Esophagus squamous epithelium (tissue), 4 donors: ENCODE results near the gene EOGT.

ENCODE experiments used
- POLR2A ChIP-seq, 4 donors: fragments of 450-650 bp; IDR thresholded peaks; one replicate each; pipeline ENCODE4 v1.6.1; 2017; ENCODE audit warnings: antibody characterized with exemption in 4 of 4, mild to moderate bottlenecking in 4 of 4, moderate library complexity in 3 of 4
- TF ChIP-seq, protein P1 (sequence below), 6 experiments: fragments of 450-650 bp in 4 of 6; fragments of 200-600 bp in 2 of 6; sonication (generic) in 2 of 6; IDR thresholded peaks; one replicate each; pipeline ENCODE4 v1.5.1; 2016 to 2019; ENCODE audit warnings: antibody characterized with exemption in 6 of 6, mild to moderate bottlenecking in 4 of 6, moderate library complexity in 4 of 6

DNA sequence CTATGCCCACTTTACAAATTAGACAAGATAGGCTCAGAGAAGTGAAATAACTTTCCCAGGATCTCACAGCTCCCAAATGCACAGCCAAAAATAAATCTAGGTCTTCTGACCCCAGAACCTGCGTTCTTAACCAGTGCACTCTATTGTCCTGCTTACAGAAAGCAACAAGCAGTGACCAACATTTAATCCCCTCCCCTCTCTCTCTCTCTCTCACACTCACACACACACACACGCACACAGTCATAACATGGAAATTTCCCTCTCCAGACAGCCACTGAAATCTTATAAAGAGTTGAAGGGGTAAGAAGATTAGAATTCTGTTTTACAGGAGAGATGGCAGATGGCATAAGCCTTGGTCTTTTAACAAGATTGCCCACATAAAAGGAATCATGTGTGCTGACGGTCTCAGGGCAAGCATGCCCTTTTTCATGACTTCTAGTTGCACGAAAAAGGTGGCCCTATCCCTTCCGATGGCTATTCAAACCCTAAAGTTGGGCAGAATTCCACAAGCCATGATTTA lies 29.4 kb downstream of the EOGT start:
- TF ChIP-seq, protein P1, sequence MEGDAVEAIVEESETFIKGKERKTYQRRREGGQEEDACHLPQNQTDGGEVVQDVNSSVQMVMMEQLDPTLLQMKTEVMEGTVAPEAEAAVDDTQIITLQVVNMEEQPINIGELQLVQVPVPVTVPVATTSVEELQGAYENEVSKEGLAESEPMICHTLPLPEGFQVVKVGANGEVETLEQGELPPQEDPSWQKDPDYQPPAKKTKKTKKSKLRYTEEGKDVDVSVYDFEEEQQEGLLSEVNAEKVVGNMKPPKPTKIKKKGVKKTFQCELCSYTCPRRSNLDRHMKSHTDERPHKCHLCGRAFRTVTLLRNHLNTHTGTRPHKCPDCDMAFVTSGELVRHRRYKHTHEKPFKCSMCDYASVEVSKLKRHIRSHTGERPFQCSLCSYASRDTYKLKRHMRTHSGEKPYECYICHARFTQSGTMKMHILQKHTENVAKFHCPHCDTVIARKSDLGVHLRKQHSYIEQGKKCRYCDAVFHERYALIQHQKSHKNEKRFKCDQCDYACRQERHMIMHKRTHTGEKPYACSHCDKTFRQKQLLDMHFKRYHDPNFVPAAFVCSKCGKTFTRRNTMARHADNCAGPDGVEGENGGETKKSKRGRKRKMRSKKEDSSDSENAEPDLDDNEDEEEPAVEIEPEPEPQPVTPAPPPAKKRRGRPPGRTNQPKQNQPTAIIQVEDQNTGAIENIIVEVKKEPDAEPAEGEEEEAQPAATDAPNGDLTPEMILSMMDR (IDR thresholded peaks at IDR 0.05): no peak
- TF ChIP-seq POLR2A (IDR thresholded peaks at IDR 0.05): no peak
